ENCODE data around the gene NNMT. TPM values are rescaled to one million over a fixed set of nuclear protein-coding genes. Genes with fewer than 3 reads are reported as not detected.

NNMT gene
- polyA plus RNA-seq, 1 donor from 2014 or later, result not detected

DNA sequence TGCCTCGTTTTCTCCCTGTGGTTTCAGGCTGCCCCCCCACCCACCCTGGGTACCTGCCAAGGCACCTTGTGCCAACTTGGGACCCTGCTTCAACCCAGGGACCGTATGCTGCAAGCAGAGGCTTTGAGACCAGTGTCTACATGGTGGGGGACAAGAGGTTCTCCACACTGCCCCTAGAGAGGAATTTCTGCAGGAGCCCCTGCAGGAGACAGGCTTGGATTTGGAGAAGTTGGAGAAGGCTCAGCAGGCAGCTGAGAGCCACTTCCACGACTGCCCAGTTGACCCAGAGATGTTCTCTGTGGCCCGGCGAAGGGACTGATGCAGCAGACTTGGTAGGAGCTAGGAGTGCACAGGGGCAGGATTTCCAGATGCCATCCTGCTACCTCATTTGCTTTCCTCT is 20.1 kb upstream of the NNMT start:
- H2AFZ ChIP-seq (ENCODE audit: low read depth, low read length), result no peak overlapping the region
- no peaks in the 10 kb centered on the region for H3K9me2 ChIP-seq (ENCODE audit: insufficient read depth, low read length)
- H3F3A ChIP-seq (ENCODE audit: insufficient read depth, low read length, poor library complexity, severe bottlenecking), result no peaks in the 10 kb centered on the region
- no peaks in the 10 kb centered on the region for H4K20me1 ChIP-seq (ENCODE audit: insufficient read depth)
- H3K36me3 ChIP-seq (ENCODE audit: insufficient read depth, low read length), result no peaks in the 10 kb centered on the region
- no peaks in the 10 kb centered on the region for H3K9me3 ChIP-seq (ENCODE audit: low read length)
- H3K4me2 ChIP-seq (ENCODE audit: low read length), result no peak overlapping the region
- H3K27ac ChIP-seq (ENCODE audit: low read length), result no peak overlapping the region
- H3K9ac ChIP-seq (ENCODE audit: low read length), result no peak overlapping the region
- H3K4me3 ChIP-seq (ENCODE audit: low read length), result no peak overlapping the region
- TF ChIP-seq TAF1 (IDR thresholded peaks at IDR 0.05; ENCODE audit: low read depth) (no peak), EP300 (conservative IDR thresholded peaks at IDR 0.05; ENCODE audit: poor library complexity, severe bottlenecking) (no peak), SMC3 (conservative IDR thresholded peaks at IDR 0.05; ENCODE audit: poor library complexity) (no peak), MXI1 (conservative IDR thresholded peaks at IDR 0.05; ENCODE audit: poor library complexity, severe bottlenecking) (no peak), EZH2 (IDR thresholded peaks at IDR 0.05; ENCODE audit: borderline replicate concordance, insufficient read depth, low read length, poor library complexity, severe bottlenecking) (no peak), POLR2AphosphoS5 (IDR thresholded peaks at IDR 0.05) (no peak), RAD21 (conservative IDR thresholded peaks at IDR 0.05) (no peak)
- TF ChIP-seq, protein P1, sequence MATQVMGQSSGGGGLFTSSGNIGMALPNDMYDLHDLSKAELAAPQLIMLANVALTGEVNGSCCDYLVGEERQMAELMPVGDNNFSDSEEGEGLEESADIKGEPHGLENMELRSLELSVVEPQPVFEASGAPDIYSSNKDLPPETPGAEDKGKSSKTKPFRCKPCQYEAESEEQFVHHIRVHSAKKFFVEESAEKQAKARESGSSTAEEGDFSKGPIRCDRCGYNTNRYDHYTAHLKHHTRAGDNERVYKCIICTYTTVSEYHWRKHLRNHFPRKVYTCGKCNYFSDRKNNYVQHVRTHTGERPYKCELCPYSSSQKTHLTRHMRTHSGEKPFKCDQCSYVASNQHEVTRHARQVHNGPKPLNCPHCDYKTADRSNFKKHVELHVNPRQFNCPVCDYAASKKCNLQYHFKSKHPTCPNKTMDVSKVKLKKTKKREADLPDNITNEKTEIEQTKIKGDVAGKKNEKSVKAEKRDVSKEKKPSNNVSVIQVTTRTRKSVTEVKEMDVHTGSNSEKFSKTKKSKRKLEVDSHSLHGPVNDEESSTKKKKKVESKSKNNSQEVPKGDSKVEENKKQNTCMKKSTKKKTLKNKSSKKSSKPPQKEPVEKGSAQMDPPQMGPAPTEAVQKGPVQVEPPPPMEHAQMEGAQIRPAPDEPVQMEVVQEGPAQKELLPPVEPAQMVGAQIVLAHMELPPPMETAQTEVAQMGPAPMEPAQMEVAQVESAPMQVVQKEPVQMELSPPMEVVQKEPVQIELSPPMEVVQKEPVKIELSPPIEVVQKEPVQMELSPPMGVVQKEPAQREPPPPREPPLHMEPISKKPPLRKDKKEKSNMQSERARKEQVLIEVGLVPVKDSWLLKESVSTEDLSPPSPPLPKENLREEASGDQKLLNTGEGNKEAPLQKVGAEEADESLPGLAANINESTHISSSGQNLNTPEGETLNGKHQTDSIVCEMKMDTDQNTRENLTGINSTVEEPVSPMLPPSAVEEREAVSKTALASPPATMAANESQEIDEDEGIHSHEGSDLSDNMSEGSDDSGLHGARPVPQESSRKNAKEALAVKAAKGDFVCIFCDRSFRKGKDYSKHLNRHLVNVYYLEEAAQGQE (IDR thresholded peaks at IDR 0.05; ENCODE audit: borderline replicate concordance), result no peak
- TF ChIP-seq, protein P2, sequence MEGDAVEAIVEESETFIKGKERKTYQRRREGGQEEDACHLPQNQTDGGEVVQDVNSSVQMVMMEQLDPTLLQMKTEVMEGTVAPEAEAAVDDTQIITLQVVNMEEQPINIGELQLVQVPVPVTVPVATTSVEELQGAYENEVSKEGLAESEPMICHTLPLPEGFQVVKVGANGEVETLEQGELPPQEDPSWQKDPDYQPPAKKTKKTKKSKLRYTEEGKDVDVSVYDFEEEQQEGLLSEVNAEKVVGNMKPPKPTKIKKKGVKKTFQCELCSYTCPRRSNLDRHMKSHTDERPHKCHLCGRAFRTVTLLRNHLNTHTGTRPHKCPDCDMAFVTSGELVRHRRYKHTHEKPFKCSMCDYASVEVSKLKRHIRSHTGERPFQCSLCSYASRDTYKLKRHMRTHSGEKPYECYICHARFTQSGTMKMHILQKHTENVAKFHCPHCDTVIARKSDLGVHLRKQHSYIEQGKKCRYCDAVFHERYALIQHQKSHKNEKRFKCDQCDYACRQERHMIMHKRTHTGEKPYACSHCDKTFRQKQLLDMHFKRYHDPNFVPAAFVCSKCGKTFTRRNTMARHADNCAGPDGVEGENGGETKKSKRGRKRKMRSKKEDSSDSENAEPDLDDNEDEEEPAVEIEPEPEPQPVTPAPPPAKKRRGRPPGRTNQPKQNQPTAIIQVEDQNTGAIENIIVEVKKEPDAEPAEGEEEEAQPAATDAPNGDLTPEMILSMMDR (IDR thresholded peaks at IDR 0.05; ENCODE audit: poor library complexity, severe bottlenecking), result no peak
- H3K79me2 ChIP-seq (replicated peaks; ENCODE audit: insufficient read depth, low read length), result no peaks in the 10 kb centered on the region
- H3K27me3 ChIP-seq (ENCODE audit: insufficient read depth, low read depth, low read length), result no peaks in the 10 kb centered on the region

- no peak overlapping the region for H3K4me3 ChIP-seq (ENCODE audit: low read length)
- H3K9ac ChIP-seq (ENCODE audit: low read length), result no peak overlapping the region
- TF ChIP-seq EZH2 (IDR thresholded peaks at IDR 0.05; ENCODE audit: borderline replicate concordance, insufficient read depth, low read length, poor library complexity, severe bottlenecking), result no peak
- no peak for TF ChIP-seq TAF1 (IDR thresholded peaks at IDR 0.05; ENCODE audit: low read depth)
- no peak for TF ChIP-seq POLR2AphosphoS5 (IDR thresholded peaks at IDR 0.05)
- H3K9me3 ChIP-seq (ENCODE audit: low read length), result no peaks in the 10 kb centered on the region
- H2AFZ ChIP-seq (ENCODE audit: low read depth, low read length), result no peak overlapping the region
- no peaks in the 10 kb centered on the region for H3K27me3 ChIP-seq (ENCODE audit: insufficient read depth, low read depth, low read length)
- no peak overlapping the region for H3K27ac ChIP-seq (ENCODE audit: low read length)
- no peaks in the 10 kb centered on the region for H3F3A ChIP-seq (ENCODE audit: insufficient read depth, low read length, poor library complexity, severe bottlenecking)
- H4K20me1 ChIP-seq (ENCODE audit: insufficient read depth), result no peaks in the 10 kb centered on the region
- H3K36me3 ChIP-seq (ENCODE audit: insufficient read depth, low read length), result no peaks in the 10 kb centered on the region
- no peaks in the 10 kb centered on the region for H3K79me2 ChIP-seq (replicated peaks; ENCODE audit: insufficient read depth, low read length)
- no peak overlapping the region for H3K4me2 ChIP-seq (ENCODE audit: low read length)
- no peaks in the 10 kb centered on the region for H3K9me2 ChIP-seq (ENCODE audit: insufficient read depth, low read length)
Observed at GRCh38 chr11:114277637-114278341, 18.4 kb upstream of the NNMT start.
